GM06990 (cell line): Measurements from ENCODE around the gene COMT.

Source experiments
- DNase-seq: peaks from one replicate; pipeline ENCODE4 v3.0.0-alpha.2; 2011; ENCODE audit not compliant: insufficient read length; ENCODE audit errors: extremely low read depth
- H3K27me3 ChIP-seq: replicated peaks from 2 replicates; pipeline ENCODE4 v1.6.0; 2011; ENCODE audit warnings: low read length; ENCODE audit not compliant: control insufficient read depth, insufficient read depth
- H3K36me3 ChIP-seq: 2 replicates; pipeline ENCODE4 v1.5.1; 2011; ENCODE audit warnings: low read length; ENCODE audit not compliant: control insufficient read depth, insufficient read depth
- H3K4me3 ChIP-seq: replicated peaks from 2 replicates; pipeline ENCODE4 v1.5.1; 2011; ENCODE audit warnings: low read depth, mild to moderate bottlenecking, control low read depth, low read length
- CTCF ChIP-seq: IDR thresholded peaks from 2 replicates; pipeline ENCODE4 v1.5.1; 2011; ENCODE audit warnings: low read length, control low read depth, mild to moderate bottlenecking, inconsistent platforms; ENCODE audit not compliant: insufficient read depth, poor library complexity, severe bottlenecking

Gene COMT

GRCh38 chr22:19916006-19916405, 25.6 kb upstream of the COMT start:
- H3K4me3 ChIP-seq, result no peak overlapping the region
- no peak for TF ChIP-seq CTCF
- H3K27me3 ChIP-seq, result no peaks in the 10 kb centered on the region
- H3K36me3 ChIP-seq, result peaks cover 9% of the 10 kb centered on the region
- no peak for DNase-seq

- H3K4me3 ChIP-seq, result no peak overlapping the region
- DNase-seq, result no peak
- H3K36me3 ChIP-seq, result peaks cover 9% of the 10 kb centered on the region
- no peak for TF ChIP-seq CTCF
- no peaks in the 10 kb centered on the region for H3K27me3 ChIP-seq
These were observed 24.6 kb upstream of the COMT start for GRCh38 chr22:19916941-19917340.

- no peak for TF ChIP-seq CTCF
- H3K36me3 ChIP-seq, result peaks cover 9% of the 10 kb centered on the region
- no peak overlapping the region for H3K4me3 ChIP-seq
- no peak for DNase-seq
- no peaks in the 10 kb centered on the region for H3K27me3 ChIP-seq
These were observed 24.0 kb upstream of the COMT start for GRCh38 chr22:19917389-19918138.

- Histone ChIP-seq H3K36me3 (peaks cover 9% of the 10 kb centered on the region), H3K27me3 (no peaks in the 10 kb centered on the region), H3K4me3 (no peak overlapping the region)
- no peak for DNase-seq
- TF ChIP-seq CTCF, result no peak
These were observed 23.1 kb upstream of the COMT start for GRCh38 chr22:19918332-19919106.

- Histone ChIP-seq H3K4me3 (no peak overlapping the region), H3K27me3 (no peaks in the 10 kb centered on the region), H3K36me3 (peaks cover 8% of the 10 kb centered on the region)
- DNase-seq, result no peak
- no peak for TF ChIP-seq CTCF
These were observed 21.7 kb upstream of the COMT start for GRCh38 chr22:19919701-19920363.
